ENCODE results near the gene CDC26.

The CDC26 gene

GRCh38 chr9:113221003-113221799 is 54.2 kb downstream of the CDC26 start, which contains the start of the genes FKBP15 and SLC31A1:
TSS of gene FKBP15 (minus strand) at chr9:113221277. CDS start at chr9:113221243, 34 bp downstream.
TSS of gene SLC31A1 (plus strand) at chr9:113221544. CDS start at chr9:113256149, 34,605 bp downstream.
- H3K27me3 ChIP-seq (ENCODE audit: control insufficient read depth in 1 of 2, insufficient read depth in 1 of 2, low read length in 2 of 2), result no peaks in the 10 kb centered on the region
- H3K23ac ChIP-seq (ENCODE audit: low read length in 2 of 2), result peak within 1 kb of the TSS in 1 of 2 experiments; percentile 41
- H3K4me2 ChIP-seq (ENCODE audit: low read length, poor library complexity, severe bottlenecking), result peak within 1 kb of the TSS; percentile 60
- H3K4me3 ChIP-seq (ENCODE audit: insufficient read depth in 1 of 2, low read depth in 1 of 2, low read length in 2 of 2), result peak within 1 kb of the TSS; percentile 86 to 94
- no peaks in the 10 kb centered on the region for H3K9me3 ChIP-seq (ENCODE audit: control insufficient read depth, low read length)
- H2BK120ac ChIP-seq (ENCODE audit: low read depth, low read length), result peak within 1 kb of the TSS; percentile 80
- peak within 1 kb of the TSS; percentile 96 to 98 for H3K18ac ChIP-seq (ENCODE audit: low read depth in 1 of 2, low read length in 2 of 2)
- H3K4ac ChIP-seq (ENCODE audit: low read depth in 1 of 2, low read length in 2 of 2), result peak within 1 kb of the TSS; percentile 73 to 99
- peaks cover 20% of the 10 kb centered on the region for H3K79me1 ChIP-seq (replicated peaks; ENCODE audit: low read length, poor library complexity, severe bottlenecking)
- H4K8ac ChIP-seq (ENCODE audit: low read length), result peak within 1 kb of the TSS; percentile 76
- H2BK5ac ChIP-seq (ENCODE audit: low read depth, low read length, poor library complexity, severe bottlenecking), result no peak within 1 kb of the TSS
- H3K27ac ChIP-seq (ENCODE audit: low read length, poor library complexity, severe bottlenecking), result peak within 1 kb of the TSS; percentile 63
- H3K4me1 ChIP-seq (ENCODE audit: control insufficient read depth, insufficient read depth, low read depth, low read length), result no peaks in the 10 kb centered on the region
- under 1% methylated on average over 65 of the region's 65 CpGs for WGBS
- H2AFZ ChIP-seq (ENCODE audit: low read depth, low read length), result peak within 1 kb of the TSS; percentile 62
- peak within 1 kb of the TSS in 1 of 2 experiments; percentile 92 for H2BK12ac ChIP-seq (ENCODE audit: low read length in 2 of 2)
- H3K36me3 ChIP-seq (ENCODE audit: control insufficient read depth in 1 of 2, insufficient read depth in 2 of 2, low read depth in 1 of 2, low read length in 2 of 2), result peaks cover 0 to 12% of the 10 kb centered on the region in 2 experiments
- peak within 1 kb of the TSS; percentile 91 for H4K91ac ChIP-seq (ENCODE audit: low read length)
- H3K9ac ChIP-seq (ENCODE audit: low read length), result peak within 1 kb of the TSS; percentile 96
- no peak within 1 kb of the TSS for H2AK5ac ChIP-seq (ENCODE audit: low read length, severe bottlenecking)
- H3K14ac ChIP-seq (ENCODE audit: low read length in 2 of 2), result peak within 1 kb of the TSS in 1 of 2 experiments; percentile 92
- H2BK15ac ChIP-seq (ENCODE audit: low read depth, poor library complexity, severe bottlenecking), result no peak within 1 kb of the TSS
- peak; percentile 99 for DNase-seq

- peak overlapping the region in 1 of 2 experiments; percentile 59 for H2BK12ac ChIP-seq (ENCODE audit: low read length in 2 of 2)
- H4K8ac ChIP-seq (ENCODE audit: low read length), result peak overlapping the region; percentile 76
- H2BK5ac ChIP-seq (ENCODE audit: low read depth, low read length, poor library complexity, severe bottlenecking), result no peak overlapping the region
- peak overlapping the region; percentile 57 for H3K4me2 ChIP-seq (ENCODE audit: low read length, poor library complexity, severe bottlenecking)
- H3K36me3 ChIP-seq (ENCODE audit: control insufficient read depth in 1 of 2, insufficient read depth in 2 of 2, low read depth in 1 of 2, low read length in 2 of 2), result peaks cover 0 to 12% of the 10 kb centered on the region in 2 experiments
- H2AFZ ChIP-seq (ENCODE audit: low read depth, low read length), result peak overlapping the region; percentile 1
- H2BK15ac ChIP-seq (ENCODE audit: low read depth, poor library complexity, severe bottlenecking), result no peak overlapping the region
- peak overlapping the region; percentile 35 to 99 for H3K4ac ChIP-seq (ENCODE audit: low read depth in 1 of 2, low read length in 2 of 2)
- DNase-seq, result peak; percentile 33
- H3K23ac ChIP-seq (ENCODE audit: low read length in 2 of 2), result no peak overlapping the region
- H3K9me3 ChIP-seq (ENCODE audit: control insufficient read depth, low read length), result no peaks in the 10 kb centered on the region
- peak overlapping the region; percentile 50 for H3K27ac ChIP-seq (ENCODE audit: low read length, poor library complexity, severe bottlenecking)
- H3K4me3 ChIP-seq (ENCODE audit: insufficient read depth in 1 of 2, low read depth in 1 of 2, low read length in 2 of 2), result peak overlapping the region; percentile 73 to 94
- peak overlapping the region; percentile 58 to 98 for H3K18ac ChIP-seq (ENCODE audit: low read depth in 1 of 2, low read length in 2 of 2)
- H2BK120ac ChIP-seq (ENCODE audit: low read depth, low read length), result peak overlapping the region; percentile 80
- peak overlapping the region; percentile 91 for H4K91ac ChIP-seq (ENCODE audit: low read length)
- H3K27me3 ChIP-seq (ENCODE audit: control insufficient read depth in 1 of 2, insufficient read depth in 1 of 2, low read length in 2 of 2), result no peaks in the 10 kb centered on the region
- H3K14ac ChIP-seq (ENCODE audit: low read length in 2 of 2), result peak overlapping the region in 1 of 2 experiments; percentile 21
- H3K4me1 ChIP-seq (ENCODE audit: control insufficient read depth, insufficient read depth, low read depth, low read length), result no peaks in the 10 kb centered on the region
- peaks cover 15% of the 10 kb centered on the region for H3K79me1 ChIP-seq (replicated peaks; ENCODE audit: low read length, poor library complexity, severe bottlenecking)
- no peak overlapping the region for H2AK5ac ChIP-seq (ENCODE audit: low read length, severe bottlenecking)
- WGBS, result 7% methylated on average over 9 of the region's 11 CpGs
- H3K9ac ChIP-seq (ENCODE audit: low read length), result peak overlapping the region; percentile 96
Observed at GRCh38 chr9:113220467-113221002, 54.8 kb downstream of the CDC26 start.

GRCh38 chr9:113219969-113220368 is 55.4 kb downstream of the CDC26 start:
- Histone ChIP-seq H3K36me3 (ENCODE audit: control insufficient read depth in 1 of 2, insufficient read depth in 2 of 2, low read depth in 1 of 2, low read length in 2 of 2) (peaks cover 0 to 9% of the 10 kb centered on the region in 2 experiments), H3K4me2 (ENCODE audit: low read length, poor library complexity, severe bottlenecking) (peak overlapping the region; percentile 57), H3K18ac (ENCODE audit: low read depth in 1 of 2, low read length in 2 of 2) (no peak overlapping the region), H2BK5ac (ENCODE audit: low read depth, low read length, poor library complexity, severe bottlenecking) (no peak overlapping the region), H2BK120ac (ENCODE audit: low read depth, low read length) (no peak overlapping the region), H3K79me1 (replicated peaks; ENCODE audit: low read length, poor library complexity, severe bottlenecking) (peaks cover 14% of the 10 kb centered on the region), H2AFZ (ENCODE audit: low read depth, low read length) (no peak overlapping the region), H2AK5ac (ENCODE audit: low read length, severe bottlenecking) (no peak overlapping the region), H2BK12ac (ENCODE audit: low read length in 2 of 2) (no peak overlapping the region), H3K23ac (ENCODE audit: low read length in 2 of 2) (no peak overlapping the region), H3K4me3 (ENCODE audit: insufficient read depth in 1 of 2, low read depth in 1 of 2, low read length in 2 of 2) (peak overlapping the region in 1 of 2 experiments; percentile 94), H3K4ac (ENCODE audit: low read depth in 1 of 2, low read length in 2 of 2) (no peak overlapping the region), H2BK15ac (ENCODE audit: low read depth, poor library complexity, severe bottlenecking) (no peak overlapping the region), H3K9me3 (ENCODE audit: control insufficient read depth, low read length) (no peaks in the 10 kb centered on the region), H3K27me3 (ENCODE audit: control insufficient read depth in 1 of 2, insufficient read depth in 1 of 2, low read length in 2 of 2) (no peaks in the 10 kb centered on the region), H3K9ac (ENCODE audit: low read length) (peak overlapping the region; percentile 96), H4K91ac (ENCODE audit: low read length) (no peak overlapping the region), H3K14ac (ENCODE audit: low read length in 2 of 2) (no peak overlapping the region), H3K4me1 (ENCODE audit: control insufficient read depth, insufficient read depth, low read depth, low read length) (no peaks in the 10 kb centered on the region), H3K27ac (ENCODE audit: low read length, poor library complexity, severe bottlenecking) (no peak overlapping the region), H4K8ac (ENCODE audit: low read length) (no peak overlapping the region)
- peak; percentile 91 for DNase-seq
- 17% methylated on average over 1 of the region's 1 CpG for WGBS
